Measurements from ENCODE around the gene ONECUT3. TPM values are rescaled to one million over a fixed set of nuclear protein-coding genes. Genes with fewer than 3 reads are reported as not detected.

The ONECUT3 gene
- total RNA-seq, 1 donor from 2014 or later = 0.09 TPM

DNA sequence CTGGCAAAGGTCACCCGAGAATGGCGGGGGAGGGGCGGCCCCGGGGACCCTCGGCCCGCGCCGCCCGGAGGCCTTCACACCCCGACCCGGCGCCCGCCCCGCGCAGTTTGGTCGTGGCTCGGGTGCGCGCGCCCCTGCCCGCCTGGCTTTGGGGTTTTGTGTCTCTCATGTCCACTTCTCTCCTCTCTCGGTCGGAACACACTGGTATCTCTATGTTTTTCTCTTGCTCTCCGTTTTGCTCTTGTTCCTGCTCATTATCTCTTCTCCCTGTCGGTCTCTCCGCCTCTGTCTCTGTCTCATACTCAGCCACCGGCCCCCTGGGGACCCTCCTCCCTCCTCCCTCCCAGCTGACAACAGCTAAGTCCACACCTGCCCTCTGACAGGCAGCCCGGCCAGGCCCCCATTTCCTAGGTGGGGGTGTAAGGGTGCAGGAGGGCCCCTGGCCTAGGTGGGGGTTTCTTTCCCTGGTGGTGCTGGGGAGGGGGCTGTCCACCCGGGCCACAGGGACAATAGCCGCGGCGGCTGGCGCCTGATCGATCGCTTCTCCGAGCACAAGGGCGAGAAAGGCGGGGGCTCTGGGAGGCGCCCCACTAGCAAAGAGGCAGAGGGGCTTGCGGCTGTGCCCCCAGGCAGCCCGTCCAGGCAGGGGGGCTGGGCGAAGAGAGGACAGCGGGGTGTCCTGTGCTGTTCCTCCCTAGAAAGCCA lies 2.3 kb downstream of the ONECUT3 start:
- Mint-ChIP-seq H3K9me3 (no peaks in the 10 kb centered on the region), H3K4me3 (peak overlapping the region; percentile 61), H3K36me3 (no peaks in the 10 kb centered on the region), H3K27ac (no peak overlapping the region), H3K4me1 (peaks cover 6% of the 10 kb centered on the region), H3K27me3 (ENCODE audit: insufficient read depth, low read depth) (peaks cover 69% of the 10 kb centered on the region)
- H3F3A ChIP-seq (ENCODE audit: low read depth) = peaks cover 18% of the 10 kb centered on the region
- H3K4me3 ChIP-seq = peak overlapping the region; percentile 39
- H3K79me2 ChIP-seq (ENCODE audit: low read depth) = no peaks in the 10 kb centered on the region
- no peak overlapping the region for H2AFZ ChIP-seq (replicated peaks)
- no peaks in the 10 kb centered on the region for H3K36me3 ChIP-seq
- TF ChIP-seq EZH2 (IDR thresholded peaks at IDR 0.05) (peak; percentile 13), EZH2phosphoT487 (IDR thresholded peaks at IDR 0.05) (no peak)
- peaks cover 82% of the 10 kb centered on the region for H4K20me1 ChIP-seq (ENCODE audit: low read depth)
- peaks cover 100% of the 10 kb centered on the region for H3K27me3 ChIP-seq
- H3K4me2 ChIP-seq = peak overlapping the region; percentile 69
- H3K9me3 ChIP-seq (ENCODE audit: low read depth) = no peaks in the 10 kb centered on the region
- peaks cover 13% of the 10 kb centered on the region for H3K4me1 ChIP-seq
- no peak overlapping the region for H3K9ac ChIP-seq
- no peak overlapping the region for H3K27ac ChIP-seq
- DNase-seq (ENCODE audit: low spot score) = peak; percentile 56

GRCh38 chr19:1756264-1756663 lies 3.0 kb downstream of the ONECUT3 start:
- peaks cover 82% of the 10 kb centered on the region for H4K20me1 ChIP-seq (ENCODE audit: low read depth)
- peaks cover 6% of the 10 kb centered on the region for H3K4me1 Mint-ChIP-seq
- no peak for TF ChIP-seq EZH2phosphoT487 (IDR thresholded peaks at IDR 0.05)
- no peak for TF ChIP-seq EZH2 (IDR thresholded peaks at IDR 0.05)
- H3K9me3 Mint-ChIP-seq = no peaks in the 10 kb centered on the region
- no peak for DNase-seq (ENCODE audit: low spot score)
- no peaks in the 10 kb centered on the region for H3K36me3 Mint-ChIP-seq
- peaks cover 13% of the 10 kb centered on the region for H3K4me1 ChIP-seq
- peaks cover 18% of the 10 kb centered on the region for H3F3A ChIP-seq (ENCODE audit: low read depth)
- peaks cover 100% of the 10 kb centered on the region for H3K27me3 ChIP-seq
- peak overlapping the region; percentile 59 for H3K4me3 Mint-ChIP-seq
- H3K4me2 ChIP-seq = no peak overlapping the region
- H3K9ac ChIP-seq = no peak overlapping the region
- H3K9me3 ChIP-seq (ENCODE audit: low read depth) = no peaks in the 10 kb centered on the region
- no peak overlapping the region for H3K27ac Mint-ChIP-seq
- H3K36me3 ChIP-seq = no peaks in the 10 kb centered on the region
- no peak overlapping the region for H3K4me3 ChIP-seq
- no peaks in the 10 kb centered on the region for H3K79me2 ChIP-seq (ENCODE audit: low read depth)
- H2AFZ ChIP-seq (replicated peaks) = no peak overlapping the region
- H3K27me3 Mint-ChIP-seq (ENCODE audit: insufficient read depth, low read depth) = peaks cover 69% of the 10 kb centered on the region
- no peak overlapping the region for H3K27ac ChIP-seq

DNA sequence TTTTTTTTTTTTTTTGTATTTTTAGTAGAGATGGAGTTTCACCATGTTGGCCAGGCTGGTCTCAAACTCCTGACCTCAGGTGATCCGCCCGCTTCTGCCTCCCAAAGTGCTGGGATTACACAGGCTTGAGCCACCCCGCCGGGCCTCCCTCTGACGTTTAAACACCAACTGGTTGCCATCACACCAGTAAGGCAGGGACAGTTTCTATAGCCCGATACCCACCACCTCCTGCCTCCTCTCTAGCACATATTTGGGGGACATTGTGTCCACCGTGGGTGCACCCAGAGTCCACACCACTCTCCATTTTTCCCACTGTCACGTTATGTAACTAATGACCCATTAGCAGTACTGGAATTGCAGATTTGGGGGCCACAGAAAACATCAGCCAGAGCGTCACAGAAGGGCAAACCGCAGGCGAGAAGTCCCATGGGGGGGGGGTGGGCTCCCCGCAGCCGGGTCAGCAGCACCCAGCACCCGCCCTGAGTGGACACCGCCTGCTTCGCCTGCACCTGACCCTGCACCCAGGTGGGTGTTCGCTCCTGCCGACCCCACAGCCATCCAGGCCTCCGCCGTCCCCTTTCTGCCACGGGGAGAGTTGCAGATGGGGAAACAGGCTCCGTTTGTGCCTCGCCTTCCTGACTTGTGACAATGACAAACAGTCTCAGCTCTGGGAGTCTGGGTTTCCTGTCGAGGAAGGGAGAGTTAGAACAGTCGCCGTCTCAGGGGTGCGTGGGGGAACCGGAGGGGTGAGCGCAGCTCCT lies 3.6 kb downstream of the ONECUT3 start:
- Histone ChIP-seq H3K4me3 (no peak overlapping the region), H3K4me2 (peak overlapping the region; percentile 48), H4K20me1 (ENCODE audit: low read depth) (peaks cover 82% of the 10 kb centered on the region), H3K9me3 (ENCODE audit: low read depth) (no peaks in the 10 kb centered on the region), H3K79me2 (ENCODE audit: low read depth) (no peaks in the 10 kb centered on the region), H3K9ac (no peak overlapping the region), H3K27me3 (peaks cover 100% of the 10 kb centered on the region), H2AFZ (replicated peaks) (no peak overlapping the region), H3K27ac (no peak overlapping the region), H3K36me3 (no peaks in the 10 kb centered on the region), H3K4me1 (peaks cover 13% of the 10 kb centered on the region), H3F3A (ENCODE audit: low read depth) (peaks cover 18% of the 10 kb centered on the region)
- no peak for DNase-seq (ENCODE audit: low spot score)
- no peaks in the 10 kb centered on the region for H3K9me3 Mint-ChIP-seq
- no peak overlapping the region for H3K27ac Mint-ChIP-seq
- H3K27me3 Mint-ChIP-seq (ENCODE audit: insufficient read depth, low read depth) = peaks cover 69% of the 10 kb centered on the region
- TF ChIP-seq EZH2phosphoT487 (IDR thresholded peaks at IDR 0.05) (peak; percentile 16), EZH2 (IDR thresholded peaks at IDR 0.05) (no peak)
- TF ChIP-seq, protein P1, sequence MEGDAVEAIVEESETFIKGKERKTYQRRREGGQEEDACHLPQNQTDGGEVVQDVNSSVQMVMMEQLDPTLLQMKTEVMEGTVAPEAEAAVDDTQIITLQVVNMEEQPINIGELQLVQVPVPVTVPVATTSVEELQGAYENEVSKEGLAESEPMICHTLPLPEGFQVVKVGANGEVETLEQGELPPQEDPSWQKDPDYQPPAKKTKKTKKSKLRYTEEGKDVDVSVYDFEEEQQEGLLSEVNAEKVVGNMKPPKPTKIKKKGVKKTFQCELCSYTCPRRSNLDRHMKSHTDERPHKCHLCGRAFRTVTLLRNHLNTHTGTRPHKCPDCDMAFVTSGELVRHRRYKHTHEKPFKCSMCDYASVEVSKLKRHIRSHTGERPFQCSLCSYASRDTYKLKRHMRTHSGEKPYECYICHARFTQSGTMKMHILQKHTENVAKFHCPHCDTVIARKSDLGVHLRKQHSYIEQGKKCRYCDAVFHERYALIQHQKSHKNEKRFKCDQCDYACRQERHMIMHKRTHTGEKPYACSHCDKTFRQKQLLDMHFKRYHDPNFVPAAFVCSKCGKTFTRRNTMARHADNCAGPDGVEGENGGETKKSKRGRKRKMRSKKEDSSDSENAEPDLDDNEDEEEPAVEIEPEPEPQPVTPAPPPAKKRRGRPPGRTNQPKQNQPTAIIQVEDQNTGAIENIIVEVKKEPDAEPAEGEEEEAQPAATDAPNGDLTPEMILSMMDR (IDR thresholded peaks at IDR 0.05) = no peak
- peak overlapping the region; percentile 72 for H3K4me3 Mint-ChIP-seq
- peaks cover 6% of the 10 kb centered on the region for H3K4me1 Mint-ChIP-seq
- no peaks in the 10 kb centered on the region for H3K36me3 Mint-ChIP-seq

DNA sequence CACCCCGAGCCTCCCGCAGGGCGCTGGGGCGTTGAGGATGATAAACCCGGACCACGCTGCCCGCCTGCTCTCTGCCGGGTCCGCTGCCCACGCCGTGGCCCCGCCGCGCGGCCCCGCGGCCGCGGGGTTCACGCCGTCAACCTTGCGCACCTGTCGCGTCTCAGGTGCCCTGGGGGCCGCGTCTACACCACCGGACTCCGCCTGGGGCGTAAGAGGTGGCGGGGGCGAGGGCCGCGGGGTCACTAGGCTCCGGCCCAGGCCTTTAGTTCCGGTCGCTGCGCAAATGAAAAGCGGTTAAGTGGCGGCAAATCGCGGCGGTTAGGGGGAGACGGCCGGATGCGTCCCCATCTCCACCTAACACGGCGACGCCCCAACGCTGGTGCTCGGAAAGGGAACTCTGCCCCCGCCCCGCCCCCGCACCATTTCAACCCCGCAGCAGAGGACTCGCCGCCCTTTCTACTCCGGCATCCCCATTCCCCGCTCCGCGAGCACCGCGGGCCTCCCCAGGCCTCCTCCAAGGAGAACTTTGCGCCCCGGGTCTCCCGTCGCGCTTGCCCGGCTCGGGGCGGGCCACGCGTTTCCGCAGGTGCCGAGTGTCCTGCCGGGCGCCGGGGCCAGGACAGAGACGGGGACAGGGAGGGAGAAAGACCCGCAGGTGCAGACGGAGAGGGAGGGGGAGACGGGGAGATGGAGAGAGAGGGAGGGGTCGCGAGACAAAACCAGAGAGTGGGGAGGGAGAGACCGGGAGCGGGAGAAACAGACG lies 4.3 kb downstream of the ONECUT3 start:
- H3K4me3 ChIP-seq = peak overlapping the region; percentile 26

More for the DNA sequence above, 4.3 kb downstream of the ONECUT3 start:
- Histone ChIP-seq H3K27me3 (peaks cover 100% of the 10 kb centered on the region), H3K36me3 (no peaks in the 10 kb centered on the region), H3K4me1 (peaks cover 13% of the 10 kb centered on the region), H3K9me3 (ENCODE audit: low read depth) (no peaks in the 10 kb centered on the region), H4K20me1 (ENCODE audit: low read depth) (peaks cover 79% of the 10 kb centered on the region), H3K27ac (no peak overlapping the region), H3K9ac (no peak overlapping the region), H3K79me2 (ENCODE audit: low read depth) (no peaks in the 10 kb centered on the region), H3K4me2 (peak overlapping the region; percentile 48), H3F3A (ENCODE audit: low read depth) (peaks cover 18% of the 10 kb centered on the region), H2AFZ (replicated peaks) (no peak overlapping the region)
- H3K27me3 Mint-ChIP-seq (ENCODE audit: insufficient read depth, low read depth) = peaks cover 64% of the 10 kb centered on the region
- peak; percentile 63 for DNase-seq (ENCODE audit: low spot score)
- H3K4me3 Mint-ChIP-seq = peak overlapping the region; percentile 72
- no peaks in the 10 kb centered on the region for H3K36me3 Mint-ChIP-seq
- TF ChIP-seq, protein P1 (IDR thresholded peaks at IDR 0.05) = no peak
- TF ChIP-seq EZH2 (IDR thresholded peaks at IDR 0.05) (peak; percentile 100), EZH2phosphoT487 (IDR thresholded peaks at IDR 0.05) (peak; percentile 99)
- no peaks in the 10 kb centered on the region for H3K9me3 Mint-ChIP-seq
- no peak overlapping the region for H3K27ac Mint-ChIP-seq
- H3K4me1 Mint-ChIP-seq = peaks cover 6% of the 10 kb centered on the region
